ENCODE measurements around the gene SPSB2.

The SPSB2 gene

GRCh38 chr12:6851921-6852650 is 21.0 kb downstream of the SPSB2 start, which contains the start of gene USP5:
TSS of gene USP5 (plus strand) at chr12:6852150. CDS start at chr12:6852180, 30 bp downstream.
- peak; percentile 86 to 98 for DNase-seq (ENCODE audit: low read depth in 1 of 2, low spot score in 1 of 2)

- peak; percentile 76 to 90 for DNase-seq (ENCODE audit: low read depth in 1 of 2, low spot score in 1 of 2)
These were observed 21.8 kb downstream of the SPSB2 start, which contains the start of gene CDCA3 for GRCh38 chr12:6851153-6851920. TSS of gene CDCA3 (minus strand) at chr12:6851286. CDS start at chr12:6850952, 334 bp downstream.

- no peak for DNase-seq (ENCODE audit: low read depth in 1 of 2, low spot score in 1 of 2)
These were observed 22.3 kb downstream of the SPSB2 start for GRCh38 chr12:6850796-6851152.

- DNase-seq (ENCODE audit: low read depth in 1 of 2, low spot score in 1 of 2) = no peak
These were observed 23.0 kb downstream of the SPSB2 start for GRCh38 chr12:6849976-6850560.

- DNase-seq (ENCODE audit: low read depth in 1 of 2, low spot score in 1 of 2) = no peak
These were observed 23.7 kb downstream of the SPSB2 start for GRCh38 chr12:6849427-6849826.

GRCh38 chr12:6847676-6848075 is 25.4 kb downstream of the SPSB2 start:
- DNase-seq (ENCODE audit: low read depth in 1 of 2, low spot score in 1 of 2) = no peak

GRCh38 chr12:6846316-6846869 is 26.7 kb downstream of the SPSB2 start:
- DNase-seq (ENCODE audit: low read depth in 1 of 2, low spot score in 1 of 2) = no peak

- DNase-seq (ENCODE audit: low read depth in 1 of 2, low spot score in 1 of 2) = no peak
These were observed 27.7 kb downstream of the SPSB2 start for GRCh38 chr12:6845395-6845794.

GRCh38 chr12:6843118-6843902 is 29.8 kb downstream of the SPSB2 start:
- no peak for DNase-seq (ENCODE audit: low read depth in 1 of 2, low spot score in 1 of 2)

- DNase-seq (ENCODE audit: low read depth in 1 of 2, low spot score in 1 of 2) = no peak
These were observed 31.0 kb downstream of the SPSB2 start for GRCh38 chr12:6842075-6842474.

GRCh38 chr12:6840761-6841515 is 32.2 kb downstream of the SPSB2 start, which contains the start of gene GNB3:
TSS of gene GNB3 (plus strand) at chr12:6840925. CDS start at chr12:6841288, 363 bp downstream.
- no peak for DNase-seq (ENCODE audit: low read depth in 1 of 2, low spot score in 1 of 2)

- DNase-seq (ENCODE audit: low read depth in 1 of 2, low spot score in 1 of 2) = no peak
These were observed 32.8 kb downstream of the SPSB2 start for GRCh38 chr12:6840330-6840729.

- no peak for DNase-seq (ENCODE audit: low read depth in 1 of 2, low spot score in 1 of 2)
These were observed 33.5 kb downstream of the SPSB2 start for GRCh38 chr12:6839482-6840201.

- no peak for DNase-seq (ENCODE audit: low read depth in 1 of 2, low spot score in 1 of 2)
These were observed 34.2 kb downstream of the SPSB2 start for GRCh38 chr12:6838854-6839253.

- DNase-seq (ENCODE audit: low read depth in 1 of 2, low spot score in 1 of 2) = no peak
These were observed 35.6 kb downstream of the SPSB2 start for GRCh38 chr12:6837370-6838060.

GRCh38 chr12:6836851-6837250 is 36.3 kb downstream of the SPSB2 start:
- DNase-seq (ENCODE audit: low read depth in 1 of 2, low spot score in 1 of 2) = no peak

- DNase-seq (ENCODE audit: low read depth in 1 of 2, low spot score in 1 of 2) = no peak
These were observed 38.2 kb downstream of the SPSB2 start for GRCh38 chr12:6834873-6835272.

GRCh38 chr12:6834254-6834653 is 38.8 kb downstream of the SPSB2 start:
- no peak for DNase-seq (ENCODE audit: low read depth in 1 of 2, low spot score in 1 of 2)

Measured in activated CD4-positive, alpha-beta T cell treated with anti-CD3 and anti-CD28 coated beads, Interleukin-2, amount 50 U/mL, for 24 hours (primary cell).